Measurements from ENCODE around the gene ZNF366.

GRCh38 chr5:72556351-72557166, 49.3 kb upstream of the ZNF366 start:
- TF ChIP-seq, protein P1, sequence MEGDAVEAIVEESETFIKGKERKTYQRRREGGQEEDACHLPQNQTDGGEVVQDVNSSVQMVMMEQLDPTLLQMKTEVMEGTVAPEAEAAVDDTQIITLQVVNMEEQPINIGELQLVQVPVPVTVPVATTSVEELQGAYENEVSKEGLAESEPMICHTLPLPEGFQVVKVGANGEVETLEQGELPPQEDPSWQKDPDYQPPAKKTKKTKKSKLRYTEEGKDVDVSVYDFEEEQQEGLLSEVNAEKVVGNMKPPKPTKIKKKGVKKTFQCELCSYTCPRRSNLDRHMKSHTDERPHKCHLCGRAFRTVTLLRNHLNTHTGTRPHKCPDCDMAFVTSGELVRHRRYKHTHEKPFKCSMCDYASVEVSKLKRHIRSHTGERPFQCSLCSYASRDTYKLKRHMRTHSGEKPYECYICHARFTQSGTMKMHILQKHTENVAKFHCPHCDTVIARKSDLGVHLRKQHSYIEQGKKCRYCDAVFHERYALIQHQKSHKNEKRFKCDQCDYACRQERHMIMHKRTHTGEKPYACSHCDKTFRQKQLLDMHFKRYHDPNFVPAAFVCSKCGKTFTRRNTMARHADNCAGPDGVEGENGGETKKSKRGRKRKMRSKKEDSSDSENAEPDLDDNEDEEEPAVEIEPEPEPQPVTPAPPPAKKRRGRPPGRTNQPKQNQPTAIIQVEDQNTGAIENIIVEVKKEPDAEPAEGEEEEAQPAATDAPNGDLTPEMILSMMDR (optimal IDR thresholded peaks at IDR 0.05 in 1 of 3, IDR thresholded peaks at IDR 0.05 in 1 of 3, conservative IDR thresholded peaks at IDR 0.05 in 1 of 3; ENCODE audit: extremely low read depth in 1 of 3, insufficient read depth in 2 of 3, low read length in 3 of 3), result peak in 2 of 3 experiments; percentile 9 to 53
- no peak for TF ChIP-seq EZH2 (IDR thresholded peaks at IDR 0.05; ENCODE audit: low read length)

All from keratinocyte (primary cell).